Brain microvascular endothelial cell (primary cell): ENCODE results near the gene TRIM41.

Experiments used
- DNase-seq: peaks from one replicate; pipeline ENCODE4 v3.0.0-alpha.2; 2020
- H3K27ac ChIP-seq: fragments of 250-450 bp; sonication (Bioruptor Pico); 2 replicates; pipeline ENCODE4 v1.5.1; 2020; ENCODE audit warnings: mild to moderate bottlenecking, moderate library complexity
- H3K27me3 ChIP-seq: fragments of 250-450 bp; sonication (Bioruptor Pico); replicated peaks from 2 replicates; pipeline ENCODE4 v1.5.1; 2020; ENCODE audit warnings: mild to moderate bottlenecking
- H3K36me3 ChIP-seq: fragments of 250-450 bp; sonication (Bioruptor Pico); replicated peaks from 2 replicates; pipeline ENCODE4 v1.5.1; 2020; ENCODE audit warnings: mild to moderate bottlenecking
- H3K4me3 ChIP-seq: 2 replicates; pipeline ENCODE4 v1.5.1; 2011; ENCODE audit warnings: low read depth, mild to moderate bottlenecking, control low read depth, low read length, moderate library complexity
- CTCF ChIP-seq: IDR thresholded peaks from 2 replicates; pipeline ENCODE4 v1.5.1; 2011; ENCODE audit warnings: low read depth, mild to moderate bottlenecking, moderate library complexity, low read length, control low read depth, inconsistent platforms; ENCODE audit errors: missing control alignments
- in situ Hi-C: cut with HindIII; loops from 2 replicates; pipeline ENCODE4 v1.10.0; 2017; ENCODE audit warnings: low sequenced_read_pairs, low pct_ligation_motif_present

TRIM41 gene

DNA sequence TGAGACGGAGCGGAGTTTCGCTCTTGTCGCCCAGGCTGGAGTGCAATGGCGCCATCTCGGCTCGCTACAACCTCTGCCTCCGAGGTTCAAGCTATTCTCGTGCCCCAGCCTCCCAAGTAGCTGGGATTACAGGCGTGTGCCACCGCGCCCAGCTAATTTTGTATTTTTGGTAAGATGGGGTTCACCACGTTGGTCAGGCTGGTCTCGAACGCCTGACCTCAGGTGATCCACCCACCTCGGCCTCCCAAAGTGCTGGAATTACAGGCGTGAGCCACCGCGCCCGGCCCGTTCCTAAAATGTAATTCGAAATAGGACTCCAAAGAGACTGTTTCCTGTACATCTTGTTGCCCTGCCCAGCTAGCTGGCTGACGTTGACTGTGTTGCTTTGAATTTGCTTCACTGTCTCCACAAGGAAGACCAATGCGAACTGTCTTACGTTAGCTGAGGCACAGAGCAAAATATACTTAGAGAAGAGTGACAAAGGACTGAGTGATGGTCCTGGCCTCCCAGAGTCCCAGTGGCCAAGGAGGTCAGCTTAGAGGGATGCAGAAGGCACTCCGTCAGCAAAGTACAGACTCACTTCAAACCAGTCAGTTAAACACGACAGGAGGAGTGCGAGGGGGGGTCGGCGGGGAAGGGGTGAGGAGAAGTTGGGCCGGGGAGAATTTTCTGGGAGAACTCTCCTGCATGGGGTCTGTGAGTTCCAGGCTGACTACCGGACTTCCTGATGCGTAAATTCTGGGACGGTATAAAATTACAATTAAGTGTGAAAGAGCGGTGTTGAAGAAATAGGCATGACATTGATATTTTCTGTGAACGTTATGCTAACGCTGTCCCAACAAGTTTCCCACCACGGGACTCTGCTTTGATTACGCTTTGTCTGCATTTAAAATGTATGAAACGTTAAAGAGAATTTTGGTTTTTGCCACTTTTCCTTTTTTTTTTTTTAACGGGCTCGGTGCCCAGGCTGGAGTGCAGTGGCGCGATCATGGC, 6.8 kb upstream of the TRIM41 start:
- H3K27ac ChIP-seq: no peak overlapping the region
- no peaks in the 10 kb centered on the region for H3K27me3 ChIP-seq

DNA sequence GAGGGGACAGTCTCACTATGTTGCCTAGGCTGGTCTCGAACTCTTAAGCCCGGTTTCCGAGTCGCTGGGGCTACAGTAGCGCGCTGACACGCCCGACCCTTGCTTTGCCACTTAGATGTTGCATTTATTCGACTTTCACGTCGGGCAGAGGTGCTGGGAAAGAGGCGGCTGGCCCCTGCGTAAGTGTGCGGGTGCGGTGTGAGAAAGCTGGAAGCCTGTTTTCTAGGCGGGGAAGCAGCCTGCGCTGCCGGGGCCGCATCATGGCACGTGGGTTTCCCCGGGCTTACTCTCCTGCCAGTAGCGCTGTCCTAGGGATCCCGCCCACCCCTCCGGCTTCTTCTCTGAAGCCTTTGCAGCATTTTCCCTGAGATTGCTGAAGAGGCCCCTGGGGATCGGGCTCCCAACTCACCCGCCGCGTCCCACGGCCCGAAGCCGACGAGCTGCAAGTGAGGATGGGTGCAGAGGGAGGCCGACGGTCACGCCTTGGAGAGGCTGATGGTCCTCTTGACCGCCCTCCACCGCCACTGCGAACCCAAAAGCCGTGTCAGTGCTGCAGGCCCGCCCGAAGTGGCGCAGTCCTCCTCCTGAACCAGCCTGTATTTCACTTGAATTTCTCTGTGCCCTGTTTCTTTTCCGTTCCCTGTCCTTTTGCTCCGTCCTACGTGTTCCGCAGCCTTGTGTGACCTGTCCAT, 5.8 kb upstream of the TRIM41 start:
- H3K36me3 ChIP-seq: no peaks in the 10 kb centered on the region

More for the DNA sequence above, 6.8 kb upstream of the TRIM41 start:
- Histone ChIP-seq H3K4me3 (peak overlapping the region; percentile 49), H3K36me3 (no peaks in the 10 kb centered on the region)
- in situ Hi-C loops: no loop called here
- no peak for DNase-seq
- TF ChIP-seq CTCF: no peak

DNA sequence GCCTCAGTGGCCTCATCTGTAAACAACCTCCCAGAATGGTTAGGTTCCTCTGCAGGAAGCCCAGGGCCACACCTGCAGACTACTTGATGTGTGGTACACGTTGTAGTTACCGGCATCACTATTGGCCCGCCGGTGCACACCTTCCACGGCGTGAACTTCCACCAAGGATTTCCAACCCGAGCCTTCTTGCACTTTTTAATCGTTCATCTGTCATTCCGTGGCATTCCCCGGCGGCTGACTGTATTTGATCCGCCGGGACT, 5.3 kb upstream of the TRIM41 start:
- Histone ChIP-seq H3K4me3 (peak overlapping the region; percentile 49), H3K27me3 (no peaks in the 10 kb centered on the region), H3K27ac (no peak overlapping the region), H3K36me3 (no peaks in the 10 kb centered on the region)
- in situ Hi-C loops: no loop called here
- no peak for DNase-seq
- no peak for TF ChIP-seq CTCF

More for the DNA sequence above, 5.8 kb upstream of the TRIM41 start:
- Histone ChIP-seq H3K4me3 (peak overlapping the region; percentile 49), H3K27me3 (no peaks in the 10 kb centered on the region), H3K27ac (no peak overlapping the region)
- in situ Hi-C loops: no loop called here
- peak; percentile 50 for DNase-seq
- peak; percentile 33 for TF ChIP-seq CTCF

- no peak for TF ChIP-seq CTCF
- DNase-seq: no peak
- H3K36me3 ChIP-seq: no peaks in the 10 kb centered on the region
- peak overlapping the region; percentile 52 for H3K4me3 ChIP-seq
- H3K27ac ChIP-seq: no peak overlapping the region
- no peaks in the 10 kb centered on the region for H3K27me3 ChIP-seq
- in situ Hi-C loops: no loop called here
Observed at GRCh38 chr5:181218795-181219124, 4.3 kb upstream of the TRIM41 start.

DNA sequence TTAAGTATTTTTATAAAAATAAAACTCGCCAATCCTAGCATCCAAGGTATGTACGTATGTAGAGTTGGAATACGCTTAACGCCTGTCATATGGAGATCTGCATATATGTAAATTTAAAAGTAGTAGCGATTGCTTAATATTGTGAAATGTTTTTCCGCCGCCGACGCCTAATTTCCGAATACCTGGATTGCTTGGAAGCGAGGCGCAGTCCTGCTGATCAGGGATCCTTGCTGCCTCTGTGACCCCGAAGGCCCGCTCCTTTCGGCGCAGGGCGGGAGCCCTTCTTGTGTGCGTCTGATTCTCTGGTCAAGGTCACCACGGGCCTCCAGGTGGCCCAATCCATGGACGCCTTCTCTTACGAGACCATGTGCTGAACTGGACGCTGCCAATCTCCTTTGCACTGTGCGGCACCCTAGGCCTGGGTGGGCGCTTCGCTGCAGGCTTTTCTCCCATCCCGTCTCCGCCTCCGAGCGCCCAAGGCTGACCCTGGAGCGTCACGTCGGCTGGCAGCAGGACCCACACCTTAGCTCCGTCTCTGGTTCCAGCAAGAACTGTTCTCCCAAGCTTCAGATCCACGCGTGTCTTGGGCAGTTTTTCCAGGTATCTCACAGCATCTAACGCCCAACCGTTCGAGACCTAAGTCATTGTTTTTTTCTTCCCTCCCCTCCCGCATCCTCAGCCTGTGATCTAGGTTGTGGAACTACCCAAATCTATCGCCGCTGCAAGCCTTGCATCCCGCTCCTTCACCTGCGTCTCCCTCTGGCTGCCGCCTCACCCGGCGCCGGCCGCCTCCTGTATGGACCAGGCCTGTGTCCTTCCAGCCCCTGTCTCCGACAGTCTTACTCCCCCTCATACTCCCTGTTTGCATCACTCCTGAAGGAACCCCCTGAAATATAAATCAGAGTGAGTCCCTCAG, 3.6 kb upstream of the TRIM41 start:
- in situ Hi-C loops: no loop called here
- Histone ChIP-seq H3K36me3 (no peaks in the 10 kb centered on the region), H3K27ac (no peak overlapping the region), H3K27me3 (no peaks in the 10 kb centered on the region), H3K4me3 (no peak overlapping the region)
- TF ChIP-seq CTCF: no peak
- no peak for DNase-seq
